GM12891 (cell line): ENCODE data around the gene ZNF556.
"Not testable (repeated sequence)": the region's sequence is repeated elsewhere in the genome, so short reads cannot be mapped to it uniquely, and the experiment has no call there.

Experiments used
- DNase-seq: peaks from one replicate; pipeline ENCODE4 v3.0.0; 2011; ENCODE audit warnings: low spot score; ENCODE audit not compliant: insufficient read length
- FAIRE-seq: peaks from 2 replicates; lab custom pipeline; 2011; peaks lifted over from hg19 to GRCh38; lab: Jason Lieb, UNC
- PAX5 ChIP-seq: IDR thresholded peaks from 2 replicates; pipeline ENCODE4 v1.6.1; 2011; ENCODE audit warnings: low read length, moderate library complexity, mild to moderate bottlenecking; ENCODE audit not compliant: insufficient read depth, severe bottlenecking
- POLR2A ChIP-seq: IDR thresholded peaks from 2 replicates; pipeline ENCODE4 v1.6.1; 2011; ENCODE audit warnings: low read depth, low read length, control low read depth
- POLR2AphosphoS5 ChIP-seq: IDR thresholded peaks from 2 replicates; pipeline ENCODE4 v1.6.1; 2011; ENCODE audit warnings: low read depth, low read length, control low read depth
- POU2F2 ChIP-seq: IDR thresholded peaks from 2 replicates; pipeline ENCODE4 v1.6.1; 2011; ENCODE audit warnings: low read depth, mild to moderate bottlenecking, control low read depth, low read length, moderate library complexity
- SPI1 ChIP-seq: IDR thresholded peaks from 2 replicates; pipeline ENCODE4 v1.6.1; 2011; ENCODE audit warnings: low read depth, low read length, control low read depth
- TAF1 ChIP-seq: IDR thresholded peaks from 2 replicates; pipeline ENCODE4 v1.6.1; 2011; ENCODE audit warnings: low read depth, low read length, control low read depth

Gene ZNF556

DNA sequence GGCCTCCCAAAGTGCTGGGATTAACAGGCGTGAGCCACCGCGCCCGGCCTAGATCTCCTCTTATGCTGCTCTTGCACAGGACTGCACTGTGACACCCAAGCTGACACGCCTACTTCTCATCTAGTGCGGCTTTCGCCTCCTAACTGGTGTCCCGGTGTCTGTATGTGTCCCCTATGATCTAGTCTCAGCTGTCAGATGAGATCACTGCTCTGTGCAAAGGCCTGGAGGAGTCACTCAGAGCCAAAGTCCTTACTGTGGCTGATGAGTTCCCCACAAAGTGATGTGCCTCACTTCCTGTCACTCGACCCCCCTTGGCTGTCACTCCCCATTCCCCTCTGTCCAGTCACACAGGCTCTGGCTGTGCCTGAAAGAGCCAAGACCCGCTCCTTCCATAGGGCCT, 2.5 kb downstream of the ZNF556 start:
- no peak for TF ChIP-seq SPI1
- TF ChIP-seq POU2F2: no peak
- TF ChIP-seq TAF1: no peak
- TF ChIP-seq PAX5: no peak
- TF ChIP-seq POLR2A: no peak
- no peak for TF ChIP-seq POLR2AphosphoS5
- DNase-seq: no peak
- no peak for FAIRE-seq

DNA sequence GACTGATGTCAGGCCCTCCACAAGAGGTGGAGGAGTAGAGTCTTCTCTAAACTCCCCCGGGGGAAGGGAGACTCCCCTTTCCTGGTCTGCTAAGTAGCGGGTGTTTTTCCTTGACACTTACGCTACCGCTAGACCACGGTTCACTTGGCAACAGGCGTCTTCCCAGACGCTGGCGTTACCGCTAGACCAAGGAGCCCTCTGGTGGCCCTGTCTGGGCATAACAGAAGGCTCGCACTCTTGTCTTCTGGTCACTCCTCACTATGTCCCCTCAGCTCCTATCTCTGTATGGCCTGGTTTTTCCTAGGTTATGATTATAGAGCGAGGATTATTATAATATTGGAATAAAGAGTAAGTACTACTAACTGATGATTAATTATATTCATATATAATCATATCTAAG, 5.0 kb downstream of the ZNF556 start:
- not testable (repeated sequence) for FAIRE-seq, DNase-seq

DNA sequence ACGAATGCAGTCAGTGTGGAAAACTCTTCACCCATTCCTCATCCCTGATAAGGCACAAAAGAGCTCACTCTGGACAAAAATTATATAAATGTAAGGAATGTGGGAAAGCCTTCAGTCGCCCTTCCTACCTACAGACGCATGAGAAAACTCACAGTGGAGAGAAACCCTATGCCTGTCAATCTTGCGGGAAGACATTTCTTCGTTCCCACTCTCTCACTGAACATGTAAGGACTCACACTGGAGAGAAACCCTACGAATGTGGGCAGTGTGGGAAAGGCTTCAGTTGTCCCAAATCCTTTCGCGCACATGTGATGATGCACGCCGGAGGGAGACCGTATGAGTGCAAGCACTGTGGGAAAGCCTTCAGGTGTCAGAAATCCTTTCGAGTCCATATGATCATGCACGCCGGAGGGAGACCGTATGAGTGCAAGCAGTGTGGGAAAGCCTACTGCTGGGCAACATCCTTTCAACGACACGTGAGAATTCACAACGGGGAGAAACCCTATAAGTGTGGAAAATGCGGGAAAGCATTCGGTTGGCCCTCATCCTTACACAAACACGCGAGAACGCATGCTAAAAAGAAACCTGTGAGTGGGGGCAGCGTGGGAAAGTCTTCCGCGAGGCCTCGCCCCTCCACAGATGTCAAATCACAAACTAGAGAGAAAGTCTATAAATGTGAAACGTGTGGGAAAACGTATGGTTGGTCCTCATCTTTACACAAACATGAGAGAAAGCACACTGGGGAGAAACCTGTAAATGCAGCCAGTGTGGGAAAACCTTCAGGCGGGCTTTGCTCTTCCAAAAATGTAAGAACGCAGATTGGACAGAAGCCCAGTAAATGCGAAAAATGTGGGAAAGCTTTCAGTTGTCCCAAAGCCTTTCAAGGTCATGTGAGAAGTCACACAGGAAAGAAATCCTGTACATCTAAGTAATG, 10.5 kb downstream of the ZNF556 start:
- no peak for FAIRE-seq
- DNase-seq: no peak
- TF ChIP-seq TAF1 (no peak), POU2F2 (no peak)

DNA sequence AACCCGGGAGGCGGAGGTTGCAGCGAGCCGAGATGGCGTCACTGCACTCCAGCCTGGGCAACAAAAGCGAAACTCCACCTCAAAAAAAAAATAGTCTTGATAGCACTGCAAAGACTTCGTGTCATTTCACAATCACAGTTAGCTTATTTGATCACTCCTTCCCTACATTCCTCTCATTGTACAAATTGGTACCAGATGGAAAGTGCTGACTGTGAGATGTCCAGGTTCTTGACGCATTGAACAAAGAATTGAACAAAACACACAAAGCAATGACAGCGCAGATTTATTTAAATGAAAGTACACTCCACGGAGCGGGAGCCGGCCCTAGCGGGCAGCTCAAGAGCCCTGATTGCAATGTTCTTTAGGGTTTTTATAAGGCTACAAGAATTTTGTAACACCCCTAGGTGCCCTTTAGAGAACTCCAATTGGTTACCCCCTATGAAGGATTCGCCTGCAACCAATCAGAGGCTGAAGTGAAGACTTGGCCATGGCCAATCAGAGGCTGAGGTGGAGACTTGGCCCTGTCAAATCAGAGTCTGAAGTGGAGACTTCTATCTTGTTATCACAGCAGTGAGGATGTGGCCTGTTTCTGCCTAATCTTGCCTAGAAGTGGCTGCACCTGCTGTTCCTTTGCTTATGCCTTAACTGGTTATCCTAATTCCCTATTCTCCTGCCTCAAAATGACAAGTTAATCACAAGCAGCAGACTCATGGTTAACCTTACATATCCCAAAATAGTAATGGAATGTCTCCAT, 16.7 kb downstream of the ZNF556 start:
- DNase-seq (no peak), FAIRE-seq (no peak)
- TF ChIP-seq TAF1 (no peak), POLR2AphosphoS5 (no peak), PAX5 (no peak), POU2F2 (no peak), SPI1 (no peak), POLR2A (no peak)

DNA sequence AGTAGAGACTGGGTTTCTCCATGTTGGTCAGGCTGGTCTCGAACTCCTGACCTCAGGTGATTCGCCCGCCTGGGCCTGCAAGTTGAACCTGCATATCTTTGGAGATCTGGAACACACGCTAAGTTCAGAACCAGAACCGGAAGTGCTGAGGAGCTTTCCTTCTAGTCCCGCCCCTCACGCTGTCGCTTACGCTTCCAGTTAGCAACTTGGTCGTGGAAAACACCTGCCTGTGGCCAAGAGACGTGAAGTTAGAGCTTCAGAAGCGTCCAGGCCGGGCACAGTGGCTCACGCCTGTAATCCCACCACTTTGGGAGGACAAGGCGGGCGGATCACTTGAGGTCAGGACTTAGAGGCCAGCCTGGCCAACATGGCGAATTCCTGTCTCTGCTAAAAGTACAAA, 18.6 kb downstream of the ZNF556 start:
- no peak for DNase-seq
- FAIRE-seq: no peak
- no peak for TF ChIP-seq TAF1
- no peak for TF ChIP-seq PAX5
- no peak for TF ChIP-seq POLR2A
- TF ChIP-seq POLR2AphosphoS5: no peak
- no peak for TF ChIP-seq POU2F2
- no peak for TF ChIP-seq SPI1

DNA sequence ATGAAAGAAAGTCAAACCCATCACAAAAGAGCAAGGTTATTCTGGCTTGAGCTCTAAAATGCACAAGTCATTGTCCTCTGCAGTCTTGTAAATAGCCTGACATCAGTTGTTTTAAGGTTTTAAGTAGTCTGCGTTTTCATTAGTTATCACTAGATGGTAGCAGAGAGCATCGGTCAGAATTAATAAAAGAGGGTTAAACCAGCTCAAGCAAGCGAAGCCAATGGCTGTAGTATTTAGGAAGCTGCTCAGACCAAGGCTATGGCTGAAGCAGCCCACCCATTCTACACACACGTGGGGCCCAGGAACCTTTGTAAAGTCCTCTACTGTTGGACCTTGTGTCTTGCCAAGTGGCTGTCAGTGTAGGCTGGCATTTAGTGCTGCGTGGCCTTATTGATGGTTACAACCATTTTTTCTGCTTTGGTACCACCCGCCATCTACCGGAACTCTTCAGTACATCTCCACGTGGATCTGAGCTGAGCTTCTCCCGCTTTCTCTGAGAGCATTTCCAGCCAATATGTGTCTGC, 20.3 kb downstream of the ZNF556 start:
- FAIRE-seq: peak; percentile 72
- TF ChIP-seq PAX5 (no peak), POLR2A (no peak), POLR2AphosphoS5 (no peak), SPI1 (no peak), POU2F2 (no peak), TAF1 (no peak)
- no peak for DNase-seq

DNA sequence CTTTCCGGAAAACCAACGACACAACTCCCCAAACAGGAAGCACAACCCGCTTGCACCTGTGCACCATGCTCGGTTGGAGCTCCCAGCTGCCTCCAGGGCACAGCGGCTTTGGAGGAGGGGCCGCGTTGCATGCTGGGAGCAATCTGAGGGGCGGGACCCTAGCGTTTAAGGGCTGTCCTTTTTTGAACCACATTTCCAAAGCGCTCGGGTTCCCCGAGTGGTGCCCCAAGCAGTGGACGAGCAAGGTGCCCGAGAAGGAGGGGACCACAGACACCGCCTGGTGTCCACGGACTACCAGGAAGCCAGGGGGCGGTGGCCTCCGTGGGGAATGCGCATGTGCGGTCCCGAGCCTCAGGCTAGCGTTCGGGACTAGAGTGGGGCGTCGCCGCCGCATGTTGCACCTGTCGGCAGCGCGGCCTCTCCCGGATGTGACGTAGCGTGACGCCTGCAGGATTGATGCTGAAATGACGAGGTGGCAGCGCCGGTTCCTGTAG, 21.6 kb downstream of the ZNF556 start:
- no peak for TF ChIP-seq POU2F2
- TF ChIP-seq POLR2AphosphoS5: no peak
- no peak for TF ChIP-seq PAX5
- TF ChIP-seq SPI1: no peak
- no peak for TF ChIP-seq POLR2A
- no peak for TF ChIP-seq TAF1
- no peak for FAIRE-seq
- no peak for DNase-seq

DNA sequence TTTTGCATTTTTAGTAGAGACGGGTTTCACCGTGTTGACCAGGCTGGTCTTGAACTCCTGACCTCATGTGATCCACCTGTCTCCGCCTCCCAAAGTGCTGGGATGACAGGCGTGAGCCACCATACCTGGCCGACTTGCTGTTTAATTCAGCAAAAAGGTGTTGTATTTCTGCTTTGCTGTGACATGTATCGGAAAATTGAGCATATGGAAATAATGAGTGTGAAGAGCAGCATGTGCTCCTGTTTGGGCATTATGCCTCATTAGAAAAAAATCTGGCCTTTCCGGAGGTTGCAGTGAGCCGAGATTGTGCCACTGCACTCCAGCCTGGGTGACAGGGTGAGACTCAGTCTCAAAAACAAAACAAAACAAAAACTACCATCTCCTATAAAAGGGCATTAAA, 23.4 kb downstream of the ZNF556 start:
- not testable (repeated sequence) for FAIRE-seq, DNase-seq

DNA sequence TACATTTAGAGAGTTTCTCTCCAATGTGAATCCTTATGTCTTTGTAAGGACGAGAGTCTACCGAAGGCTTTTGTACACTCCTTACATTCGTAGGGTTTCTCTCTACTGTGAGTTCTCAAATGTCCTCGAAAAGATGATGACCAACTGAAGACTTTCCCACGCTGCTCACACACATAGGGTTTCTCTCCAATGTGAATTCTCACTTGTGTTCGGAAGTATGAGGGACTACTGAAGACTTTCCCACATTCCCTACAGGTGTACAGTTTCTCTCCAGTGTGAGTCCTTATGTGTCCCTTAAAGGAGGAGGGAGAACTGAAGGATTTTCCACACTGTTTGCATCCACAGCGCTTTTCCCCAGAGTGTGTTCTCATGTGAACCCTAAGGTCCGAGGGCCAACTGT, 29.6 kb downstream of the ZNF556 start:
- FAIRE-seq (no peak), DNase-seq (no peak)
- TF ChIP-seq PAX5: no peak
- TF ChIP-seq POLR2A: no peak
- TF ChIP-seq POLR2AphosphoS5: no peak
- no peak for TF ChIP-seq TAF1
- TF ChIP-seq POU2F2: no peak
- TF ChIP-seq SPI1: no peak
